ENCODE results near the gene PGM1.

Gene PGM1

DNA sequence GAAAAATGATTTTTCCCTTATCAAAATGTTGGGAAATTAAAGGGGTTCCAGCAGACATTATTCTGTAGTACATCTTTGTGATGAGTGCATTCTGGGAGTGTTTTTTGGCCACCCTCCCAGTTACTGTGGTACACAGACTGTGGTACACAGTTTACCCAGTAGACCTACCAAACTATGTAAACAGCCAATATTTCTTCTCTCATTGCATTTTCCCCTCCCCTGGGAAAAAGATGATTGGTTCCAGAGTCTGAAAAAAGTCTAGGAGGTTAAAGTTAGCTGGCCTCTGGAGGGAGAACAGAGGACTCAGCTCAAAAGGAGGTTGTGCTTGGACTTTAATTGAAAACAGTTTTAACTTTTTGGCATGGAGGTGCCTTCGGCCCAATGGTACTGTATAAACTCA, 42.5 kb downstream of the PGM1 start:
- no peak for DNase-seq

DNA sequence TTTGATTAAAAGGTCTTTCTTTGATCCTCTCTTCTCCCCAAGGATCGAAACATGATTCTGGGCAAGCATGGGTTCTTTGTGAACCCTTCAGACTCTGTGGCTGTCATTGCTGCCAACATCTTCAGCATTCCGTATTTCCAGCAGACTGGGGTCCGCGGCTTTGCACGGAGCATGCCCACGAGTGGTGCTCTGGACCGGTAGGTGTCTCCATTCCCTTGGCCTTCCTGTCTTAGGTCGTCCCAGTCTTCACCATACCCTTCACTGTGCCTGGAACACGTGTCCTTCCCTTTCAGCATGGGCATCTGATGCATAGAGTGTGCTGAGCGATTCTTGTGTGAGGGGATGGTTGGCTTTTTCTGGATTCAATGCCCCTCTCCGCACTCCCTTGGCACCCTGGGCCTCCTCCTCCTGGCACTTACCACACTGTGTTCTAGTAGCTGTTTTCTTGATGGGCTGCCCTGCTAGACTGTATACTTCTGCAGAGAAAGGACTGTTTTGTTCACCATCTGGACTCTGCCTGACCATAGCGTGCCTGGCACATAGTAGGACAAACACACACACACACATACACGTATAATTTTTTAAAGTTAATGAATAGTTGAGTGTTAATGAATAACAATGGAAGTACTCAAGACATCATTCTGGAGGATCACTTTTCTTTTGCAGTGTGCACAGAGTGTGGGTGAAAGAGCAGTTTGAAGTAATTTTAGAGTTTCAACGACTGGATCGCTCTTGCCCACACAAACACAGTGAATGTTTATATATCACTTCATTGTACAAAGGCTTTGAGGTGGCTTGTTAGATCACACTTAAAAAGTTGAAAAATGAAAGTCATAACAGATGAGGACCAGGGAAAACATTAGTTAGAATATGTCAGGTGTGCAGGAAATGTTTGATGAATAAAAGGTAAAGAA, 43.2 kb downstream of the PGM1 start:
- no peak for DNase-seq

DNA sequence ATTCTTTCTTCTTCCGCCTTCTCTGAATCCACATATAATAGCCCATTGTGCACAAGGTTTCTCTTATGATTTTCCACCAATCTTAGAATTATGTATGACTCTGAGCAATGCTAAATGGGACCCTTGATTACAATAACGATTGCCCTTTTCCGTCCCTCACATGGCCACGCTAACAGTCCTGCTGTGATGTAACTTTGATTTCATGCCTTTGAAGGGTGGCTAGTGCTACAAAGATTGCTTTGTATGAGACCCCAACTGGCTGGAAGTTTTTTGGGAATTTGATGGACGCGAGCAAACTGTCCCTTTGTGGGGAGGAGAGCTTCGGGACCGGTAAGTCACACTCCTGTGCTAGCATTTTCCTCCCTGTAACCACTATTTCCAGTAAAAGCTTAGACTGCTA, 45.3 kb downstream of the PGM1 start:
- no peak for DNase-seq

DNA sequence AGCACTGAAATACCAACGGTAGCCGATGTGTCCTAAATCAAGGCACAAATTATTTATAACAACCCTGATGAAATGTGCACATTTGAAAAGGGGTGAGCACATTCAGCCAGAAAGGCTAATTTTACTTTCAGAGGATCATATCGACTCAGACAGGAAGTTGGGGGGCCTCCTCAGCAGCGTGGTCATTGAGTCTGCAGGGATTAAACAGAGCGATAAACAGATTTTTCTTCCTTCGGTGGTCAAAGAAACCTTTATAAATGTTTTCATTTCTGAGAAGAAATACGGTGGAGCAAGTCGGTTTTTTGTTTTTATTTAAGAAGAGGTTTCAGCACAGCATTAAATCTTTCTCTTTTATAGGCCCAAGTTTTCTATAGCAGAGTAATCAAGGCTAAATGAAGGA, 45.7 kb downstream of the PGM1 start:
- DNase-seq = no peak

DNA sequence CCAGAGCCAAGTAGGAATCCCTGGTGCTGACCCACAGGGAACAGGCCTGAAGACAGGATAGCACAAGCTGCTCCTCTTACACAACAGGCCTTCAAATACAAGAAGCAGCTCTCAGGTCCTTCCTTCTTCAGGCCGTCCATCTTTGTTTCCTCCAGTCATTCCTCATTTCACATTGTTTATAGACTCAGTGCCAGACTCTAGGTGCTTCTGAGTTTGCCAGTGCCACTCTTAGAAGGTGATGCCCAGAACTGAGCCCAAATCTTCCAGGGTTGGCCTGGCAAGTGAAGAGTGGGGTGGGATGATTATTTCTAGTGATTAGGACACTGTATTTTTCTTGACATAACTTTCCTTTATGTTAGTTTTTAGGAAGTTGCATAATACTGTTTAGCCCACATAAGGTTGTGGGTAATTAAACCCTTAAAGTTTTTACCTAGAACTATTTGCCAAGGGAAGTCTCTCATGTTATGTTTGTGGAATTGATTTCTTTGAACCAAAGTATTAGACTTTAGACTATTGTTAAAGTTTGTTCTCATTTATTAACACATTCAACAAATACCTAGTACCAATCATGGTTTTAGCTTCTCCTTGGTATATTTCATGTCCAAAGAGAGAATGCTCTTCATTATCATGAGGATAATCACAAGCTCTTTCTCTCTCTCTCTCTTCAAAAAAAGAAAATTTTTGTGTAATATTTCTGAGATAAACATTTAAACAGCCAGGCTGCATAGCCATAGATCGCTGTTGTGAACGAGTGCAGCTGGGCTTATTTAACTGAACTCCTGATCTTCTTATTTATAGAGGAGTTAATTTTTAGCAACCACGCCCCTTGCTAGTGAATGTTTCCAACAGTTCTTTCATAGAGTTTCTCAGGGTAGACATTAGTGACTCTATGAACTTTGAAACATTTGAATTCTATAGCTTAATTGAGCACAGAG, 47.7 kb downstream of the PGM1 start:
- no peak for DNase-seq

GRCh38 chr1:63641615-63642014, 48.4 kb downstream of the PGM1 start:
- DNase-seq = no peak

- peak; percentile 63 for DNase-seq
These were observed 49.7 kb downstream of the PGM1 start for GRCh38 chr1:63642901-63643300.

DNA sequence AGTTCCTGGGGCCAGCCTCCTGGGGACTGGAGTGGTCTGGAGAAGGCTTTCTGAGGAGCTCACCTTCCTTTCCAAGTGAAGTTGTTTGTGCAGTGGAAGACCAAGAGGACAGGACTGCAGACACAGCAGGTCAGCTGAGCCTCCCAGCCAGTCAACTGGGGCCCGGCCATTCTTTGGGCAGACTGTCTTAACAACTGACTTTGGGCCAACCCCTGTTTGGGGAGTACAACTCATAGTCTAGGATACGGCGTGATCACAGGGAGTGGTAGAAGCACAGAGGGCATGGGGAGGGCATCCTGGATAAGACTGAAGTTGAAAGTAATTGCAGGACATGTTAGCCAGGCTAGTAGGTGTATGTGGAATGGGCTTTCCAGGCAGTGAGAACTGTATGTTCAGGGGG, 50.3 kb downstream of the PGM1 start:
- no peak for DNase-seq

DNA sequence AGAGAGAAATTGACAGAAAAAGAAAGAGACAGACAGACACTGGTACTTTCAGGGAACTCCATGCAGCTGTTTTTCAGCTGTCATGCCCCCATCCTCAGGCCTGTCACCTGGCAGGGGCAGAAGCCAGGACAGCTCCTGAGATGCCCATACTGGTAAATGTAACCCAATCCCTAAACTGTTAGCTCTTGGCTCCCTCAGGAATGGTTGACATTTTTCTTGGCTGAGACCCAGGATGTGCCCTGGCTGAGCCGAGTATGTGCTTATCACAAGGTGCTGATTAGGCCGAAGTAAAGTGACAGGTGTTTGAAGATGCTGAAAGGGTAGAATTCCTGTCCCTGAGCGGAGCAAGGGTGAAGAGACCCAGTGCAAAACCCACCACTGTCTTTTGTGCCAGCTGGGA, 50.7 kb downstream of the PGM1 start:
- DNase-seq = peak; percentile 99

DNA sequence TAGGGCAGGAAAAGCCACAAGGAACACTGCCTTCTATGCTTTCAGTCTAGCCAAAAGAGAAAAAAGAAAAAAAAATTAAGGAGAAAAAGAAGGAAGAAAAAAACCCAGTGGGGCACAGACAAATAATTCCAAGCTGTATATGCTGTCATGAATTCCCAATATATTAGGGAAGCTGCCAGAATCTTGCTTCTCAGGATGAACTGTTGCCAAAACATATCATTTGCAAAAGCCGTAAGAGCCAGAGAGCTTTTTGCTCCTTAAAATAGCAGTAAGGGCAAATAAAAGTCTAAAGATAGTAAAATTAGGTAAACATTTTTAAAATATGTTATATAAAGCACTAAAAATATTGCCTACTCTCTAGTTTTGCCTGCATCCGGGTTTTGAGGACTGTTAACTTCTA, 52.1 kb downstream of the PGM1 start:
- DNase-seq = no peak

- DNase-seq = no peak
These were observed 55.5 kb downstream of the PGM1 start for GRCh38 chr1:63648689-63649088.

DNA sequence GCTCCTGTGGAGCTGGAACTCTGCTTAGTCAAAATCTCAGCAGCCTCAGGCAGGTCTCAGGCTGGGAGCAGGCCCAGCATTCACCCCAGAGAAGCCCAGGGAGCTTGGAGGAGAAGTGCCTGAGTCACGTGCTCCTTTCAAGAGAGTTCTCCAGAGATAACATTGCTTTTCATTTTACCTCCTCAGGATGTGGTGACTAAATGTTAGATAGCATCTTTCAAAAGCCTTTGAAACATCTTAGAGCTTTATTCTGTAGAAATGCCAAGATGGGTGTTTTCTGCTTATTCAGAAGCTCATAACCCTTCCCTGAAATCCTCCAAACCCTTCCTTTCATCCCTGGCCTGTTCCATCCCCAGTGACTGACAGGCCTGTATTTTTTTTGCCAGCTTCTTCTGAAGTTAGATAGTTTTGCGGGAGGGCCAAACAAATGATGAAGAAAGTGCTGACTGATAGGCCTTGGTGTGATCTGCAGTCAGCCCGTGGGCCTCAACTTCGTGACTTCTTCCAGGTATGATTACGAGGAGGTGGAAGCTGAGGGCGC, 58.0 kb downstream of the PGM1 start:
- DNase-seq = no peak

DNA sequence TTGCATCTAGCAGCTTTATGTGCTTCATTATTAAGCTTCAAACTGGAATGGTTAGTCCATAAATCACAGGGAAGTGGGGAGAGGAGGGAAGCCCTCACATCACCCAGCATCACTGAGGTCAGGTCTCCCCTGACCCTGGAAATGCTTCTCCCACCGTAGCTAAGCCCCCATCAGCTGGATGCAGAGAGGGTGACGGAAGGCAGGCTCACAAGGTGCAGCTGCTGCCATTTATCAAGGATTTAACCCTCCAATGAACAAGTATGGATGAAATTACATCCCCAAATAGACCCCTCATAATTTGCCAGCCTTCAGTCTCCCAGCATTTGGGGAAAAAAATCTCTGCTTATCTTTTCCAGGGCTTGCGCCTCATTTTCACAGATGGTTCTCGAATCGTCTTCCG, 60.8 kb downstream of the PGM1 start:
- peak; percentile 84 for DNase-seq

- DNase-seq = no peak
These were observed 66.2 kb downstream of the PGM1 start for GRCh38 chr1:63659448-63659847.

GRCh38 chr1:63662056-63662836, 69.0 kb downstream of the PGM1 start:
- peak; percentile 28 for DNase-seq

GRCh38 chr1:63662841-63663240, 69.6 kb downstream of the PGM1 start:
- DNase-seq = no peak

- no peak for DNase-seq
These were observed 70.1 kb downstream of the PGM1 start for GRCh38 chr1:63663301-63663700.

DNA sequence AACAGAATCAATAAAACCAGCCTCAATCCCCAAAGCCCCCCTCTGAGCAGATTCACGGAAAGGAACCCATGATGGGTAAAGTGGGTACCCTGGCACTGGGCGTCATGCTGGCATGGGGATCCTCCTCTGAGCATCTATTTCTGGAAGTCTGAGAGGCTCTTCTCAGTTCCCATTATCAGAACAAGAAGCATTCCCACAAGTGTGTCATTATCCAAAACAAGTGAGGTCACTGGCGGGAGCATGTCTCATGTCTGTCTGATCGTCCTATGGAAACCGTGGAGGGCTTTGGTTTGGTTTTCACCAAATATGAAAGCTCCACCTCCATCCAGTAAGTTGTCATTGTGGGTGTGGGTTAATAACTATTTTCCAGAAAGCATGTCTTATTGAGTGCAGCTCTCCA, 70.7 kb downstream of the PGM1 start:
- no peak for DNase-seq

- no peak for DNase-seq
These were observed 71.5 kb downstream of the PGM1 start for GRCh38 chr1:63664742-63665141.

DNA sequence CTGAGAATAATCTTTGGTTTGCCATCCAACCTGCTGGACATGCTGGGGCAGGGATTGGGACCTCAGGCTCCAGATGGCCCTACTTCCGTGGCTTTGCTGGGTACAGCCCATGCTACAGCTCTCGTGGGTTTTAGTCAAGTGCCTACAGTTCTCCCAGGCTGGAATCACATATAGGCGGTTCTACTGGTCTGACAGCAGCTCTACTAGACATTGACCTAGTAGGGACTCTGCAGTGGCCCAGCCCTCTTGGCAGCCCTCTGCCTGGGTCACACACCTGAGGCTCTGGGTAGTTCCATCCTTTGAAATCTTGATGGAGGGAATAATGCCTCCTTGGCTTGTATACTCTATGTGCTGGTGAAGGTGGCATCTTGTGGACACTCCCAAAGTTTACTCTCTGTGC, 72.2 kb downstream of the PGM1 start:
- DNase-seq = no peak

- no peak for DNase-seq
These were observed 72.6 kb downstream of the PGM1 start for GRCh38 chr1:63665824-63666223.

DNA sequence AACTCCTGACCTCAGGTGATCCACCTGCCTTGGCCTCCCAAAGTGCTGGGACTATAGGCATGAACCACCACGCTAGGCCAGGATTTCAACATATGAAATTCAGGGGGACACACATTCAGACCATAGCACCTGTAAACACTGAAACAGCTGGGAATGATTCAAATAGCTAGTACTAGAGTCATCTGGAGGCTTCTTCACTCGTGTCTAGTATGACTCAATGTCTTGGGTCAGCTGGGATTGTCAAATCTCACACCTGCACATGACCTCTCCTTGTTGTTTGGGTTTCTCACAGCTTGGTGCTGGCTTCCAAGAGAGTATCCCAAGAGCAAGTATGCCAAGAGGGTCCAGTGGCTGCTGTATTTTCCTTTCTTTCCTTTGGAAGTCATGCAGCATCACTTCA, 75.1 kb downstream of the PGM1 start:
- DNase-seq = no peak
